ENCODE data around the gene LRRC1.
A peak's percentile ranks its signal among the peaks of the same experiment; 100 is the strongest.
"Not testable (repeated sequence)": the region's sequence is repeated elsewhere in the genome, so short reads cannot be mapped to it uniquely, and the experiment has no call there.

The LRRC1 gene

DNA sequence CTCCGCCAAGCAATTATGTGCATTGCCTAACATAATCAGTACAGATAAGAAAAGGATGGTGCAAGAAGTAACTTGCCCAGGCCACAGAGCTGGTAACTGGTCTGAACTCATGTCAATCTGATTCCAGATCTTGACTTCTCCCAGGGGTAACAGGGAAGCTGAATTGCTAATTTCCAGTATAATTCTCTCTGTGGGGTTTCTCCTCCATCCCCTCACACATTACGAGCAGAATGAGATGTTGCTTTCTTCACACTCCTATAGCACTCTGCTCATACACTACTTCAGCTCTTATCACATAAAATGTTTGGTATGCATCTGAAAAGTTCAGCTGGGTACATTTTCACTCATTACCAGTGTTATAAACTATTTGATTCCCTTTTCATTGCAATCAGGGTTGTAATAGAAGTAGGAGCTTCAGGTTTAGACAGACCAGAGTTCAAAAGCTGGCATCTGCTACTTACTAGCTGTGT lies 24.0 kb upstream of the LRRC1 start:
- Histone ChIP-seq H3K4me3 (no peak overlapping the region), H3K4me1 (no peaks in the 10 kb centered on the region), H3K27me3 (ENCODE audit: low read depth) (no peaks in the 10 kb centered on the region), H3K36me3 (replicated peaks) (no peaks in the 10 kb centered on the region), H3K9me3 (no peaks in the 10 kb centered on the region)
- DNase-seq (ENCODE audit: low spot score in 2 of 2): no peak
- in situ Hi-C loops (cut with MboI; ENCODE audit: low sequenced_read_pairs): no loop called here

DNA sequence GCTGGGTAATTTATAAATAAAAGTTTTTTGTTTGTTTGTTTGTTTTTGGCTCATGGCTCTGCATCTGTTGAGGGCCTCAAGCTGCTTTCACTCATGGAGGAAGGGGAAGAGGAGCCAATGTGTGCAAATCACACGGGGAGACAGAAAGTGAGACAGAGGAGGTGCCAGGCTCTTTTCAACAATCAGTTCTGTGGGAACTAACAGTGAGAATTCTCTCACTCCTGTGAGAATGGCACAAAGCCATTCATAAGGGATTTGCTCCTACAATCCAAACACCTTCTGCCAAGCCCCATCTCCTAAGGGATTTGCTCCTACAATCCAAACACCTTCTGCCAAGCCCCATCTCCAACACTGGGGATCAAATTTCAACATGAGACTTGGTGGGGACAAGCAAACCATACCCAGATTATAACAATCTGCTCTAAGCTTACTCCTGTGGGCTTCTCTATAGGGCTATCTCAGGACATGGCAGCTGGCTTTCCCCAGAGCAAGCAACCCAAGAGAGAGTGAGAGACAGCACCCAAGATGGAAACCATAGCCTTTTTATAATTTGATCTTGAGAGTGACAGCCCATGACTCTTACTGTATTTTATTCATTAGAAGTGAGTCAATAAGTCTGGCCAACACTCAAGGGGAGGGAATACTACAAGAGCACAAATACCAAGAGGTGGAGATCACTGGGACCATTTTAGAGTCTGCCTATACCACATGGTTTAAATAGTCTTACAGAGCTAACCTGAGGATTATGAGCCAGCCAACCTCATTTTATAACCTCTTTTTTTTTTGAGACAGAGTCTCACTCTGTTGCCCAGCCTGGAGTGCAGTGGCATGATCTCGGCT lies 22.8 kb upstream of the LRRC1 start:
- Histone ChIP-seq H3K27me3 (ENCODE audit: low read depth) (no peaks in the 10 kb centered on the region), H3K4me1 (no peaks in the 10 kb centered on the region), H3K36me3 (replicated peaks) (no peaks in the 10 kb centered on the region), H3K4me3 (no peak overlapping the region), H3K9me3 (no peaks in the 10 kb centered on the region)
- in situ Hi-C loops (cut with MboI; ENCODE audit: low sequenced_read_pairs): no loop called here
- no peak for DNase-seq (ENCODE audit: low spot score in 2 of 2)

DNA sequence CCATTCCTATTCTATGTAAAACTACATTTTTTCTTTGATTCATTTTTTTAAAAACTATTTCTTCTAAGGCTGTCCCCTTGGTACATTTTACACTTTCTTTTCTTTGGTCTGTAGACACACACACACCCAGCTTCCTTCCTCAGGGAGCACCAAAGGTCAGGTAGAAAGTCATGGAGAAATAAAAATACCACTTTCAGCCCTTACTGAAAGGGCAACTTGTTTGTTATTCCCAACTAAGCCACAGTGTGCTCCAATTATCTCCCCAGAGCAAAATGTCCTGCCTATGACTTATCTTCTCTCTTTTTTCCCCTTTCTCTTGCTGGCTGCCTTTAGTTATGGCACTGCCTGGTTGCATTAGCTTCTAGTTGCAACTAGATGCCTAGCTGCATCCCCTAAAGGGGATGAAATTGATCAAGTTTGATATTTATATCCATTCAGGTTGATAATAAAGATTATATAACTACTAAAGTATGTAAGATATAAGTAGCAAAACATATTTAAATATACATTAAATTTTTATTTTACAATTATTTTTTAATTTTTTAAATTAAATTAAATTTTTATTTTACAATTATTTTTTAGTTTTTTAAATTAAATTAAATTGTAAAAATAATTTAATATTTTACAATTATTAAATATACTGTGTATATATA lies 21.6 kb upstream of the LRRC1 start:
- H3K4me3 ChIP-seq: no peak overlapping the region
- no peaks in the 10 kb centered on the region for H3K27me3 ChIP-seq (ENCODE audit: low read depth)
- no peak for DNase-seq (ENCODE audit: low spot score in 2 of 2)
- no peaks in the 10 kb centered on the region for H3K36me3 ChIP-seq (replicated peaks)
- H3K4me1 ChIP-seq: no peaks in the 10 kb centered on the region
- H3K9me3 ChIP-seq: no peaks in the 10 kb centered on the region
- in situ Hi-C loops (cut with MboI; ENCODE audit: low sequenced_read_pairs): no loop called here

DNA sequence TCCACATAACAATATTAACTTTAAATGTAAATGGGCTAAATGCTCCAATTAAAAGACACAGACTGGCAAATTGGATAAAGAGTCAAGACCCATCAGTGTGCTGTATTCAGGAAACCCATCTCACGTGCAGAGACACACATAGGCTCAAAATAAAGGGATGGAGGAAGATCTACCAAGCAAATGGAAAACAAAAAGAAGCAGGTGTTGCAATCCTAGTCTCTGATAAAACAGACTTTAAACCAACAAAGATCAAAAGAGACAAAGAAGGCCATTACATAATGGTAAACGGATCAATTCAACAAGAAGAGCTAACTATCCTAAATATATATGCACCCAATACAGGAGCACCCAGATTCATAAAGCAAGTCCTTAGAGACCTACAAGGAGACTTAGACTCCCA lies 18.7 kb upstream of the LRRC1 start:
- H3K27me3 ChIP-seq (ENCODE audit: low read depth); H3K9me3 ChIP-seq; in situ Hi-C loops (cut with MboI; ENCODE audit: low sequenced_read_pairs); H3K36me3 ChIP-seq (replicated peaks); DNase-seq (ENCODE audit: low spot score in 2 of 2); H3K4me3 ChIP-seq; H3K4me1 ChIP-seq: not testable (repeated sequence)

DNA sequence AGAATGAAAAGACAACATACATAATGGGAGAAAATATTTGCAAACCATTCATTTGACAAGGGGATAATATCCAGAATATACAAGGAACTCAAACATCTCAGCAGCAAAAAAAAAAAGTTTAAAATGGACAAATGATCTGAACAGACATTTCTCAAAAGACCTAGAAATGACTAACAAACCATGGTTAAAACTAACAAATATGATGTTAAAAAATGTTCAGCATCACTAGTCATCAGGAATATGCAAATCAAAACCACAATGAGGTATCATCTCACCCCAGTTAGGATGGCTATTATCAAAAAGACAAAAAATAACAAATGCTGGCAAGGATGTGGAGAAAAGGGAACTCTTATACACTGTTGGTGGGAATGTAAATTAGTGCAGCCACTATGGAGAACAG lies 9.8 kb upstream of the LRRC1 start:
- H3K36me3 ChIP-seq (replicated peaks); H3K4me1 ChIP-seq; H3K9me3 ChIP-seq; in situ Hi-C loops (cut with MboI; ENCODE audit: low sequenced_read_pairs); H3K4me3 ChIP-seq; H3K27me3 ChIP-seq (ENCODE audit: low read depth); DNase-seq (ENCODE audit: low spot score in 2 of 2): not testable (repeated sequence)

DNA sequence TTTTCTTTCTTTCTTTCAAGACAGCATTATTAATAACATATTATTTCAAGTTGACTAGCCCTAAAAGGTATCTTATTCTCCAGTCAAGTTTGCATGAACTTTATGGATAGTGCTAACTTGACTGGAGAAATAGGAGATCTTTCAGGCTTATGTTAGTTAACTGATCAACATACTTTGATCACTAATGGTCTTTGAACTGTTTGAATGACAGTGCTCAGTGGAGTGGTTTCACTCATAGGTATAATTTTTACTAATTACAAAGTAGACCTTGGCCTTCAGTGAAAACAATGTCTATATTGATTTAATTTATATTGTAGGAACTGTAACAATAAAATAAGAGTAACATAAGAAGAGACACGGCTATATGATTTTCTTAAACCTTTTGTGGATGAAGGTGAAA lies 8.0 kb upstream of the LRRC1 start:
- in situ Hi-C loops (cut with MboI; ENCODE audit: low sequenced_read_pairs): no loop called here
- no peaks in the 10 kb centered on the region for H3K4me1 ChIP-seq
- H3K4me3 ChIP-seq: no peak overlapping the region
- DNase-seq (ENCODE audit: low spot score in 2 of 2): no peak
- no peaks in the 10 kb centered on the region; the same call in 1 of the 2 replicates for H3K9me3 ChIP-seq
- no peaks in the 10 kb centered on the region for H3K27me3 ChIP-seq (ENCODE audit: low read depth)
- H3K36me3 ChIP-seq (replicated peaks): no peaks in the 10 kb centered on the region

DNA sequence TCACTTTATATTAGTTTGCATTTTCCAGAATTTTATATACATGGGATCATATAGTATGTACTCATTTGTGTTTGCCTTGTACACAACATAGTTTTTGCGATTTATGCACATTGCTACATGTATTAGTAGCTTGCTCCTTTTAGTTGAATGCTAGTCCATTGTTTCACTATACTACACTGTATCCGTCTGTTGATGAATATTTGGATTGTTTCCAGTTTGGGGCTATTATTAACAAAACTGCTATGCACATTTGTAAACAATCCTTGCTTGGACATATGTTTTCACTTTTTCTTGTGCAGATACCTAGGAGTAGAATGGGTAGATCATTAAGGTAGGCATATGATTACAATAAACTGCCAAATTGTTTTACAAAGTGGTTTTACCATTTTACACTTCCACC lies 3.9 kb upstream of the LRRC1 start:
- no peaks in the 10 kb centered on the region for H3K27me3 ChIP-seq (ENCODE audit: low read depth)
- DNase-seq (ENCODE audit: low spot score in 2 of 2): no peak
- peaks cover 10% of the 10 kb centered on the region for H3K4me1 ChIP-seq
- in situ Hi-C loops (cut with MboI; ENCODE audit: low sequenced_read_pairs): no loop called here
- H3K4me3 ChIP-seq: no peak overlapping the region
- no peaks in the 10 kb centered on the region; the same call in 1 of the 2 replicates for H3K9me3 ChIP-seq
- no peaks in the 10 kb centered on the region for H3K36me3 ChIP-seq (replicated peaks)

DNA sequence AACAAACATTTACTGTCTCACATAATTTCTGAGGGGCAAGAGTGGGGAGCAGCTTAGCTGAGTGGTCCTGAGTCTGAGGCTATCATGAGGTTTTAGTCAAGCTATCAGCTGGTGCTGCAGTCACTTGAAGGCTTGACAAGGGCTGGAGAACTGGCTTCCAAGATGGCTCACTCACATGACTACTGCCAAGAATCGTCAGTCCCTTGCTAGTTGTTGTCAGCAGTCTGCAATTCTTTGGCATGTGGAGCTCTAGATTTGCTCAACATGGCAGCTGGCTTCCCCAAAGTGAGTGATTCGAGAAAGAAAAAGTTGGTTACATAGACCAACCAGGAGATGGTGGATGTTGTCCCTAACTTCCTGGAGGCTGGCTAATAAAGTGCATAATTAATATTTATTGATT lies 2.8 kb upstream of the LRRC1 start:
- in situ Hi-C loops (cut with MboI; ENCODE audit: low sequenced_read_pairs): no loop called here
- no peak overlapping the region for H3K4me3 ChIP-seq
- H3K36me3 ChIP-seq (replicated peaks): no peaks in the 10 kb centered on the region
- no peaks in the 10 kb centered on the region; the same call in 1 of the 2 replicates for H3K9me3 ChIP-seq
- H3K4me1 ChIP-seq: peaks cover 13% of the 10 kb centered on the region
- no peaks in the 10 kb centered on the region for H3K27me3 ChIP-seq (ENCODE audit: low read depth)
- no peak for DNase-seq (ENCODE audit: low spot score in 2 of 2)

DNA sequence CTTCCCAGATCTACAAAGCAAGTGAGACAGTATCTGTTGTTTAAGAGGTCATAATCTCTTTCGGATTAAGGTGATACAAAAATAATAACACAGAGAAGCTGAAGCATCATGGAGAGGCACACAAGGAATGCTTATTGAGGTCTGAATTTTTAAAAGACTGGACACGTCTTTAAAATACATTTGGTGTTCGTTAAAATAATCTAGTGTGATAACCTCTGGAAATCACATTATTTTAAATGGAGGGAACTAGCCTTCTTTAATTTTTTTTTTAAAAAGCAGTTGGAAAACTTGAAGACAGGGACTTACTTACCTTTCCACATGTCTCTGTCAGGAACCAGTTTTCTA lies 1.9 kb upstream of the LRRC1 start:
- in situ Hi-C loops (cut with MboI; ENCODE audit: low sequenced_read_pairs): no loop called here
- Histone ChIP-seq H3K4me3 (peak overlapping the region; percentile 70), H3K27me3 (ENCODE audit: low read depth) (no peaks in the 10 kb centered on the region), H3K9me3 (no peaks in the 10 kb centered on the region; the same call in 1 of the 2 replicates), H3K4me1 (peaks cover 18% of the 10 kb centered on the region), H3K36me3 (replicated peaks) (no peaks in the 10 kb centered on the region)
- DNase-seq (ENCODE audit: low spot score in 2 of 2): no peak

DNA sequence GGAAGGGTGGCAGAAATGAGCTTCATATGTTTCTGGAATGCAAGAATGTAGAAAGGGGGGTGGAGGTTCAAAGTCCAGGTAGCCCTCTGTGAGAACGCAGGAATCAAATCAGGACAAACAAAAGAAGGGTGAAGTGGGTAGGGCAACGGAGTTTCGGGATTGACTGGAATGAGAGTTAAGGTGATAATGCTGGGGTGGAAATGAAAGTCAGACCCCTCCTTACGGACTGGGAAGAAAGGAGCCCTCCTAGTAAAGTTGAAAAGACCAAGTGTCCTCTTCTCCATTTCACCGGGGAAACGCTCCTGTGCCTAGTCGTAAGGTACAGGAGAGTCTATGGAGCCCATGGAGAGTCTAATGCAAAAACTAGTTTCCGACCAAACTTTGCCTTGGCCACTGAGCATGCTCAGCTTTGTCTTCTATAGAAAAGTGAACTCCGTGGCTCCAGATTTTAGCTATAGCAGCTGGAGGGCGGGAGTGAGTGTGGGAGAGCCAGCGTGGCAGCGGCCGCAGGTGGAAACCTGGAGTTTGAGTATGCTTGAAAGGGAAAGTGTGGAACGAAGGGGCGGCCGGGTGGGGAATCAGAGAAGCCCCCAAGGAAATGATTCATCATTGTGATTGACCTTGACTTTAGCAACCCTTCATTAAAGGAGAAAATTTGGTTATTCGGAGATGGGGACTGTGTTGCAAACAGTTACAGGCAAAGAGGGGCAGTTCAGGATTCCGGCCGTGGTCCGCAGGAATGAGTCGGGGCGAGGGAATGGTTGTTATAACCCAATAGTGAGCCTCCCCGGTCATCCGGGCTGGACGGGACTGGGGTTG lies 1.3 kb upstream of the LRRC1 start:
- no peaks in the 10 kb centered on the region for H3K36me3 ChIP-seq (replicated peaks)

DNA sequence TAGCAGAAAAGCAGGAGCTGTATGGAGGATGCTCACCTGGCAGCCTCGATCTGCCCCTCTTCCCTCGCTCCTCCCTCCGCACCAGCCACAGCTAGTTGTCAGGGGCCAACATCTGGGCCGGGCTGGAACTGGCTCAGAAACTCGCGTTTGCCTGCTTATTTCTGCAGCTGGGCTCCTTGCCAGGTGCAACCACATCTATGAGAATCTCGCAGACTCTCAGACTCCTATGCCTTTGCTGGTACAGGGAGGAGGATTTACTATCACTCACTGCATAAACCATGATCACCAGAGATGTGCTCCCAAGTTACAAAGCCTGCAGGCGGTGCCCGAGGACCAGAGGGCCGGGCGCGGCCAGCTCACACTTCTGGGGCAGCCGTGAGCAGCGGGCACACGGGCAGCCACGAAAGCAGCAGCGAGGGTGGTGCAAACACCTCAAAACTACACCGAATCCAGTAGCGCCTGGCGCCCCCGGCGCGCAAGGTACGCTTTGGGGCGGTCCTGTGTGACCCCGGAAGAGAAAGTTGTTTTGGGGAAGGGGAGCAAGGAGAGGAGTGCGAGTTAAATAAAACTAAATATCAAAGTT lies 577 bp upstream of the LRRC1 start:
- in situ Hi-C loops (cut with MboI; ENCODE audit: low sequenced_read_pairs): no loop called here
- Histone ChIP-seq H3K4me1 (peaks cover 26% of the 10 kb centered on the region), H3K36me3 (replicated peaks) (no peaks in the 10 kb centered on the region), H3K27me3 (ENCODE audit: low read depth) (no peaks in the 10 kb centered on the region), H3K9me3 (no peaks in the 10 kb centered on the region), H3K4me3 (peak overlapping the region; percentile 70)
- DNase-seq (ENCODE audit: low spot score in 2 of 2): peak; percentile 51 to 66

More for the DNA sequence above, 1.3 kb upstream of the LRRC1 start:
- H3K4me3 ChIP-seq: peak overlapping the region; percentile 70
- H3K9me3 ChIP-seq: no peaks in the 10 kb centered on the region; the same call in 1 of the 2 replicates
- no peaks in the 10 kb centered on the region for H3K27me3 ChIP-seq (ENCODE audit: low read depth)
- peak; percentile 80 to 82 for DNase-seq (ENCODE audit: low spot score in 2 of 2)
- in situ Hi-C loops (cut with MboI; ENCODE audit: low sequenced_read_pairs): no loop called here
- H3K4me1 ChIP-seq: peaks cover 19% of the 10 kb centered on the region

DNA sequence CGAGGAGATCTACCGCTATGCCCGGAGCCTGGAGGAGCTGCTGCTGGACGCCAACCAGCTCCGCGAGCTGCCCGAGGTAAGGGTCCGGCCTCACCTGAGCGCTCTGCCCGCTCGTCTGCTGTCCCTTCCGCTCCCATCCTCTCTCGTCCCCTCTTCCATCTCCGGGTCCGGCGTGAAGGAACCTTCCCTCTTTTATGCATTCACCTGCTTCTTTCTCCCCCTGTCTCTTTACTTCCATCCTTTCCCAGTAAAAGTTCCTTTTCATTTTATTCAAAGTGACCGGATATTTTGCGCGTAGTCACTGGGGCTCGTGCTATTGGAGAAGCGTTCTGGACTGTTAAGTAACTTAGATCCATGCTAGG lies 516 bp downstream of the LRRC1 start:
- Histone ChIP-seq H3K9me3 (no peaks in the 10 kb centered on the region), H3K4me3 (peak overlapping the region; percentile 70), H3K4me1 (peaks cover 31% of the 10 kb centered on the region), H3K36me3 (replicated peaks) (no peaks in the 10 kb centered on the region), H3K27me3 (ENCODE audit: low read depth) (no peaks in the 10 kb centered on the region)
- in situ Hi-C loops (cut with MboI; ENCODE audit: low sequenced_read_pairs): loop anchor here (5.0 kb wide), 1 partner anchor 162 kb away; no protein-coding TSS in a partner anchor
- no peak for DNase-seq (ENCODE audit: low spot score in 2 of 2)

DNA sequence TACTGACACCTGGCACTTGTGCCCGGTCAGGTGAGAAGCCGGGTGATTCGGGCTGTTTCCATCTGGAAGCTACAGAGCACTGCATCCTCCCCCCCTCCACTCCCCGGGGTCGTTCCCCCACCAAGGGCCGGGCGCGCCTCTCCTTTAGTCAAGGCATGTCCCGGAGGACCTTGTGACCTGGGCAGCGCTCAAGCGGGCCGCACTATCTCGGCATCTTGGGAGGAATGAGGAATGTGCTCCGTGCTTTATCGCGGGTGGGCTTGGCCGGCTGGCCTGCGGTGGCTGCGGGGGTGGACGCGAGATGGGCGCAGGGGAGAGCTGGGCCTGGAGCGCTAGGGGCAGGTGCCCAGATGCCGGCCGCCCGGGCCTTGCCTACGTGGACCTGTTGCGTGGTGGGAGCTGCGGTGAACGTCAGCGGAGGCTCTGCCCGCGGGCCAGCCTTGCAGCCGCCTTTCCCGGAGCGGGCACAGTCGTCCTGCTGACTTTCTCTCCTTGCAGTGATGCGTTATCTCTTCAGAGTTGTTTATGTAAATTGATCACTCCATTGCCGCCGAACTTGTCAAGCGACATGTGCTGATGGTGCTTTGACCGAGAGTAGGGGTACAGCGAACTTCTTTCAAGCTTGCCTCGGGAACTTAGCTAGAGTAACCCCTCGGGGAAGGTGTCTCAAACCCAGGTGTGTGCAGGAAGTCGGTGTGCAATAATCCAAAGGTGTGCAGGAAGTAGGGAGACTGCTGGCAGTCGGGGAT lies 1.1 kb downstream of the LRRC1 start:
- Histone ChIP-seq H3K9me3 (no peaks in the 10 kb centered on the region), H3K36me3 (replicated peaks) (no peaks in the 10 kb centered on the region), H3K4me3 (peak overlapping the region; percentile 70), H3K4me1 (peaks cover 35% of the 10 kb centered on the region), H3K27me3 (ENCODE audit: low read depth) (no peaks in the 10 kb centered on the region)
- in situ Hi-C loops (cut with MboI; ENCODE audit: low sequenced_read_pairs): loop anchor here (5.0 kb wide), 1 partner anchor 161 kb away; no protein-coding TSS in a partner anchor
- peak; percentile 40 to 47 for DNase-seq (ENCODE audit: low spot score in 2 of 2)

Measured in HAP-1 (cell line).